Astrocyte of the hippocampus (primary cell): Measurements from ENCODE around the gene ROS1.
"Not testable (repeated sequence)": the region's sequence is repeated elsewhere in the genome, so short reads cannot be mapped to it uniquely, and the experiment has no call there.

Source experiments
- DNase-seq: peaks from one replicate; pipeline ENCODE4 v3.0.0; 2011; ENCODE audit warnings: low read depth, low spot score

Gene ROS1

GRCh38 chr6:117381749-117382148 lies 44.0 kb downstream of the ROS1 start:
- DNase-seq = no peak

GRCh38 chr6:117380298-117380697 lies 45.4 kb downstream of the ROS1 start:
- DNase-seq = no peak

DNA sequence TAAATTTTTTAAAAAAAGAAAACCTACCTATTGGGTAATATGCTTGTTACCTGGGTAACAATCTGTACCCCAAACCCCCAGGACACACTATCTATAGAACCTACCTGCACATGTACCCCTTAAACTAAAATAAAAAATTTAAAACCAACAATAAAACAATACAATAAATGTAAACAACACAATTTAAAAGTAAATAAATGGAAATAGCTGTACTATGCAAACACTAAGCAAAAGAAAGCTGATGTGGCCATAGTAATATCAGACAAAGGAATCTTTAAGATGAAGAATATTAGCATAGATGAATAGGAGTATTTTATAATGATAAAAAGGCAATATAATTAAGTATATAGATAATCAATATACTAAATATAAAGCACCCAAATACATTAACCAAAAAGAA lies 50.3 kb downstream of the ROS1 start:
- no peak for DNase-seq

DNA sequence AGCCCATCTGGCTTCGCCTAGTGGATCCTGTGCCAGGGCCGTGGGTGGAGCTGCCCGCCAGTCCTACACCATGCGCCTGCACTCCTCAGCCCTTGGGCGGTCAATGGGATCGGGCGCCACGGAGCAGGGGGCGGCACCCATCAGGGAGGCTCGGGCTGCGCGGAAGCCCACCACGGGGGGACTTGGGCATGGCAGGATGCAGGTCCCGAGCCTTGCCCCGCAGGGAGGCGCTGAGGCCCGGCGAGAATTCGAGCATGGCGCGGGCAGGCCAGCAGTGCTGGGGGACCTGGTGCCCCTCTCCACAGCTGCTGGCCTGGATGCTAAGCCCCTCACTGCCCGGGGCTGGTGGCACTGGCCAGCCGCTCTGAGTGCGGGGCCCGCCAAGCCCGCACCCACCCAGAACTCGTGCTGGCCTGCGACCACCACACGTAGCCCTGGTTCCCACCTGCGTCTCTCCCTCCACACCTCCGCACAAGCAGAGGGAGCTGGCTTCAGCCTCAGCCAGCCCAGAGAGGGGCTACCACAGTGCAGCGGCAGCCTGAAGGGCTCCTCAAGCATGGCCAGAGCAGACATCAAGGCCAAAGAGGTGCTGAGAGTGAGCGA lies 52.4 kb downstream of the ROS1 start:
- DNase-seq = no peak

DNA sequence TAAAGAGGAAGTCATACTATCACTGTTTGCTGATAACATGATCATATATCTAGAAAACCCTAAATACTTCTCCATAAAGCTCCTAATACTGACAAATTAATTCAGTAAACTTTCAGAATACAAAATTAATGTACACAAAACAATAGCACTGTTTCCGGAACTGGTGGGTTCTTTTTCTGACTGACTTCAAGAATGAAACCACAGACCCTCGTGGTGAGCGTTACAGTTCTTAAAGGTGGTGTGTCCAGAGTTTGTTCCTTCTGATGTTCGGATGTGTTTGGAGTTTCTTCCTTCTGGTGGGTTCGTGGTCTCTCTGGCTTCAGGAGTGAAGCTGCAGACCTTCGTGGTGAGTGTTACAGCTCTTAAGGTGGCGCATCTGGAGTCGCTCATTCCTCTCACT lies 53.5 kb downstream of the ROS1 start:
- DNase-seq = not testable (repeated sequence)

DNA sequence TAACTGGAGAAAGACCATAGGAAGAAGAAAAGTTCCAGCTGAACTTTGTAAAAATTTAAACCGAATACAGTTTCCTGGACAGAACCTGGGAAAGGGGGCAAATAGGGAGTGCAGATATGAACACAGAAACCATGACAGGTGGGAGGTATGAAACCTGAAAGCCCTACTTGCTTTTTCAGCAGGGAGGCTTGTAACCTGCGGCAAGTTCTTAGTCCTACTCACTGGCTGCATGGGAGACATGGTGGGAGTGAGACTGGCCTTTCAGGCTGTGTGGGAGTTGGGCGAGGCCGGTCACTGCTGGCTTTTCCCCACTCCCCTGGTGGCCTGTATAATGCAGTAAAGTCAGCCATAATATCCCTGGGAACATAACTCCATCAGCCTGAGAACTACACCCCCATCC lies 54.2 kb downstream of the ROS1 start:
- no peak for DNase-seq

DNA sequence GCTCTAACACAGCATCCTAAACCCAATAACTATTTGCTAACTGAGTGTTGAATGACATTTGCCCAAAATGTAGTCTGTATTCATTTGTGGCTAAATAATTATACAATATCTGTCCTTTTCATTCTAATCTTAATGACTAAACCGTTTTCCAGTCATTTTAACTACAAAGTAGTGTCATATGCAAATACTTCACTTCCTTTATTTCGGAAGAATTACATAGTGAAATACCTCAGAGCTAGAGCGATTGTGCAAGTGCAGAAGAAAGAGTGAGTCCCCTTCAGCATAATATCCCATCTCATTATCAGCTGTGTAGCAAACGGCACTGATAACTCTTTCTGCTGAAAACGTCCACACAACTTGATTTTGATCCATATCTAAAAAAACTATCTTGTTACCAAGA lies 66.2 kb downstream of the ROS1 start:
- DNase-seq = no peak

DNA sequence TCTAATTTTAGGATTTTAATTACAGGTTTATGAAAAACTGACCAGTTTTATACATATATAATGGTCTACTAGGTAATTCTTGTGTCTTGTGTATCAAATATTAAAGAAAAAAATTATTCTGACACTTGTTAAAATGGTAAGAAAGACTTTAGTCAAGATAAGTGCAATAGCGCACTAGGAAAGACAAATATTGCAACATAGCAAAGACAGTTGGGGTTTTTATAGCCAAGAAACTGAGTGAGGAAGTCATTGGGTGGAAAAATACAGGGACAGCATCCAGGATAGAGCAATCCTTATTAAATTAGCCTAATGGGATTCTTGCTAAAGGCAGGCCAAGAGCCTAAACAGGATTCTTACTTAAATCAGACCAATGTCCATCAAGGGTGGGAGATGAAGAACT lies 71.1 kb downstream of the ROS1 start:
- no peak for DNase-seq

DNA sequence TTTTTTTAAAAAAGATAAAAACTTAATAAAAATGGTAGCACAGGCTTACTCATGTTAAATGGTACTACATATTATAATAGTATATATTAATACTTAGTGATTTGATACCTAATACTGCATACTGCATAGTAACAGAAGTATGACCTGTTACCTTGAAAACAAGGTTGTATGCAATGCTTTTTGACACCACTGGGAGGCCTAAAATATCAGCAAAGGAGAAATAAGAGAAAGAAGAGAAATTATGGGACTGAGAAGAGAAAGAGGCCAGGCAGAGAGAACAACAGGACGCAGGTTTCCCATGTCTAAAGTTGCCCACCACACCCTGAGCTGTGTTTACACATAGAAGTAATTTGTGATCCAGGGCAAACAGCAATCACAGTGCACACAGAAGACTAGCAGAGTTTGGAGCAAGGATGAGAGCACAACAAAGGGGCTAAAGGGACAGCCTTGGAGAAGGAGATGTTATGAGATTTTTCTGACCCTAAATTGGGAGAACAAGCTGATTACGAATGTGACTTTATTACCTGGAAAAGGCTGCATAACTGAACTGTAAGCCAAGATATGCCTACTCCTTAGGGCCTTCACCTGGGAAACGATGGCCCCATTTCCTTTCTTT lies 73.2 kb downstream of the ROS1 start:
- peak; percentile 44 for DNase-seq

DNA sequence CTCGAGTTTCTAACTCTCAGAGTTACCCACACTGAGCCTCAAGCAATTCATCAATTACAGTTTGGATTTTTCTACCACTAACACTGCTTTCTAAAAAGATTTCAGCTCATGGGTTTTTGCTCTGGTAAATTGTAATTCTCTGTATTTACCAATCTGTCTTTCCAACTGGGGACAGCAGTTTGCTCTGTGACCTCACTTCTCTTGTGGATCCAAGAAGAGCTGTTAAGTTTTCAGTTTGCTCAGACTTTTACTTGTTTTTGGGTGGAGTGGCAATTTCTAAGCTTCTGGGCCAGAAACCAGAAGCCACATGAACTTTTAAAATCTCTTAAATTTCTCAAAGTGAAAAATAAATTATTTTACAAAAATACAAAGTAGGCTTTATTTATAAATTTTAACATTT lies 74.2 kb downstream of the ROS1 start:
- no peak for DNase-seq

DNA sequence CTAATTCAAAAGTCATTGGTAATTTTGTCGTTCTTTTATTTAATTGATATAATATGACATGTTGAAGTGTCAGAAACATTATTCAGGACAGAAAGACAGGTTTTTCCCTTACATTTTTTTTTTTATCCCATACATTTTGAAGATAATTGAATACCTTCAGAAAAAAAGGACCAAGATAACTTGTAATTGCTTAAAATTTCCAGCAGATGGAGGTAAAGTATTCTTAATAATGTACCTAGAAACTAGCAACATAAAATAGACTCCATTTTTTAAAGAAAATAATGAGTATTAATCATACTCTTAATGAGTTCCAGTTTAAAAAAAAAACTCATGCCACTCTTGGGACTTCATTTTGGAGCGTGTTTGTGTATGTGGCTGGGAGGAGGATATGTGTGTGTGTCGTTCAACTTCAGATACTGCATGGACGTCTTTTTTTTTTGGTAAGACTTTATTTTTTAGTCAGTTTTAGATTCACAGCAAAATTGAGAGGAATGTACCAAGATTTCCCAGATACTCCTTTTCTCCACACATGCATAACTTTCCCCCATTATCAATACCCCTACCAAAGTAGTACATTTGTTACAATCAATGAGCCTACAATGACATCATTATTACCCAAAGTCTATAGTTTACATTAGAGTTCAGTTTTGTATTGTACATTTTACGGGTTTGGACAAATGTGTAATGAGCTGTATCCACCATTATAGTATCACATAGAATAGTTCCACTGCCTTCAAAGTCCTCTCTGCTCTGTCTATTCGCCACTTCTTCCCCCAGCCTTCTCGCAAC lies 79.4 kb downstream of the ROS1 start:
- peak; percentile 29 for DNase-seq

GRCh38 chr6:117345292-117345610 lies 80.5 kb downstream of the ROS1 start:
- no peak for DNase-seq

DNA sequence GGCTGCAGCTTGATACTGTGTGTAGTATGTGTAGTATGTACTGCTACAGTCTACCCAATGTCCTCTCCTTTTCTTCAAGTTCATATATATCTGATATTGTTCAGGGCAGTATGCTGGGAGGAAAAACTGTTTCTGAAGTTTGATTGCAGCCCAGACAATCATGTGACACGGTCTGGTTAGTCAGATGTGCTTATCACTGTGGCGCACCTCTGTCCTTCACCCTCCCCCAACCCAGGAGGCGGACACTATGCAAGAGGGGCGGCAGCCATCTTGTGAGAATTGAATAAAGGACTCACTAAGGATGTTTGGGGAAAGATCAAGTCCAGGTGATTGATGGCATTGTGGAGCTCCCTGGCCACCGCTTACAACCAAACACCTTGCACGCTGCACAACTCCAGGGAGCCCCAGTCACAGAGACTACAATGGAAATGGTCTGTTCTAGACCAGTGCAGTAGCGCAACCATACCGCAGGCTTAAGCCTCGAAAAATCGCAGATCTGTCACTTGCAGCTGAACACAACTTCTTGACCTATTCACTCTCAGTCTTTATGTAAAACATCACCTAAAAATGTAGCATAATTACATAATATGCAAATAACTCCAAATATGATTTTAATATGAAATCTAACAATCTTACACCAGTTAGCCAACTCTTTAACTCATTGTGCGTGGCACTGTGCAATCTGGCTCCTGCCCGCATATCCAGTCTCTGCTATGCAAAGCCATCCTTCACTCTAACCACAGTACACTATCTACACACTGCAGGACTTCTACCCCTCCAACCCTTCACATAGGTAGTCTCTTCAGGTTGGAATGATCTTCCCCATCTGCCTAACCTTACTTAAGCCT lies 81.1 kb downstream of the ROS1 start:
- no peak for DNase-seq

DNA sequence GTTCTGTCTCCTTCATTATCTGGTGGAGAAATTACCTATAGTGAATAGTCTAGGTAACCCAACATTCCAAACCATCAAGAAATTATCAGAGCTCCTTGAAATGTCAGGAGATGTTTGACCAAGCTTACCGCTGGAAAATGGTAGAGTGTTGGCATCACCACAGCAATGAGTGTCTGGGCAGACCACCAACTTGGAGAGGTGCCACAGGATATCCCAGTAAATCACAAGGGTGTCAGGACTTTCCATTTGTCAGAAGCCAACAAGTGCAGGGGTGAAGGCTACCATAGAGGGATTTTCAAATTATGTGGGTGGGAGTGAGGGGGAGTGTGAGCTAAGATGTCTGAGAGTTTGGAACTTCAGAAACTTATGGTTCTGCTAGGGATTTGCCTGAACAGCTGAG lies 87.2 kb downstream of the ROS1 start:
- peak; percentile 7 for DNase-seq

GRCh38 chr6:117329926-117330325 lies 95.8 kb downstream of the ROS1 start:
- no peak for DNase-seq

DNA sequence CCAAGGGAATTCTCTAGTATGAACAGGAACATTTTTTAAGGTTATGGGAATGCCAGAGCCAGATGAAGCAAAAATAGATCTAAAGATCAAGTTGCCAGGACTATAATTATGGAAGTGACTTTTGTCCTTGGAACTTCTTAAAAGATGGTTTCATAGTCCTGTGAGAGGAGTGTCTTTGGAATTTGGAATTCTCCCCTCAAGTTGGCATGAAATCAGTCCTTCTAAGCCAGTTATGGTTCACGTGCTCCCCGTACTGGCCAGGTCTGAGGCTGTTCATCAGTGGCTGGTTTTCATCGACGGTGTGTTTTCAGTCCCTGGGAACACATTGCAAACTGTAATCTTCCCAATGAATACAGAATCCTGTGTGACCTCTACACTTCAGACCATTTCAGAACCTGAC lies 97.2 kb downstream of the ROS1 start:
- DNase-seq = no peak

- no peak for DNase-seq
Measured at GRCh38 chr6:117328005-117328389, 97.7 kb downstream of the ROS1 start.

GRCh38 chr6:117327149-117328004 lies 98.4 kb downstream of the ROS1 start:
- DNase-seq = no peak

- no peak for DNase-seq
Measured at GRCh38 chr6:117326396-117326795, 99.3 kb downstream of the ROS1 start.

DNA sequence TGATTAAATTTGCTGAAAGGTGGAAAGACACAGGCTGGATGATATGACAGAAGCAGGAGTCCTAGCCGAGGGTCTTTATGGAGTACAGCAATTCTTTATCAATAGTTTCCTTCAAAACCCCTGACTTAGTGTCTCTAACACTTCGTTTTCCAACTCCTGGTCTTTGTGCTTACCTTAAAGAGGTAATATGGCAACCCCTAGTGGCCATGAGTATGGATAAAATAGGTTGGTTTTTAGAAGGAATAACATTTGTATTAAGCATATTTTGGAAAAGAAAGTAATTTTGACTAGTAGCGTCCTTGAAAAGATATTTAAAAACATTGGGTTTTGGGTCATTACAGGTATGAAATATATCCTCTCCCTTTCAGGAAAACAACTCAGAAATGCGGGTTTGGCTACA lies 108.5 kb downstream of the ROS1 start:
- DNase-seq = peak; percentile 13

- DNase-seq = no peak
Measured at GRCh38 chr6:117311726-117312125, 114.0 kb downstream of the ROS1 start.
